ENCODE measurements around the gene C2CD4C. TPM values are rescaled to one million over a fixed set of nuclear protein-coding genes. Genes with fewer than 3 reads are reported as not detected.

C2CD4C gene
- polyA plus RNA-seq, 1 donor (not counting 4 experiments of a cell fraction or from before 2014, with no cell fraction given), result 1.6 TPM

DNA sequence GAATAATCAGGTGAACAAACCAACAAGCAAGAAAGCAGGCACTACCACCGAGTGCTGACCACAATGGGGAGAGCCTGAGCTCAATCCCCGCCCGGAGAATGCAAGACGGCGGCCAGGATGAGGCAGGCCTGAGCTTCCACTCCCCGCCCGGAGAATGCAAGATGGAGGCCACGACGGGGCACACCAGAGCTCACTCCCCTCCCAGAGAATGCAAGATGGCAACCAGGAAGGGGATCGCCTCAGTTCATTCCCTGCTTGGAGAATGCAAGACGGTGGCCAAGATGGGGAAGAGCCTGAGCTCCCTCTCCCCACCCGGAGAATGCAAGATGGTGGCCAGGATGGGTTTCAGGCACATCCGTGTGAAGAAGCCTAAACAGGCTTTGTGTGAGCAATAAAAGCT lies 39.7 kb downstream of the C2CD4C start:
- TF ChIP-seq EZH2 (IDR thresholded peaks at IDR 0.05; ENCODE audit: low read length), result no peak
- TF ChIP-seq, protein P1, sequence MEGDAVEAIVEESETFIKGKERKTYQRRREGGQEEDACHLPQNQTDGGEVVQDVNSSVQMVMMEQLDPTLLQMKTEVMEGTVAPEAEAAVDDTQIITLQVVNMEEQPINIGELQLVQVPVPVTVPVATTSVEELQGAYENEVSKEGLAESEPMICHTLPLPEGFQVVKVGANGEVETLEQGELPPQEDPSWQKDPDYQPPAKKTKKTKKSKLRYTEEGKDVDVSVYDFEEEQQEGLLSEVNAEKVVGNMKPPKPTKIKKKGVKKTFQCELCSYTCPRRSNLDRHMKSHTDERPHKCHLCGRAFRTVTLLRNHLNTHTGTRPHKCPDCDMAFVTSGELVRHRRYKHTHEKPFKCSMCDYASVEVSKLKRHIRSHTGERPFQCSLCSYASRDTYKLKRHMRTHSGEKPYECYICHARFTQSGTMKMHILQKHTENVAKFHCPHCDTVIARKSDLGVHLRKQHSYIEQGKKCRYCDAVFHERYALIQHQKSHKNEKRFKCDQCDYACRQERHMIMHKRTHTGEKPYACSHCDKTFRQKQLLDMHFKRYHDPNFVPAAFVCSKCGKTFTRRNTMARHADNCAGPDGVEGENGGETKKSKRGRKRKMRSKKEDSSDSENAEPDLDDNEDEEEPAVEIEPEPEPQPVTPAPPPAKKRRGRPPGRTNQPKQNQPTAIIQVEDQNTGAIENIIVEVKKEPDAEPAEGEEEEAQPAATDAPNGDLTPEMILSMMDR (optimal IDR thresholded peaks at IDR 0.05 in 1 of 3, IDR thresholded peaks at IDR 0.05 in 1 of 3, conservative IDR thresholded peaks at IDR 0.05 in 1 of 3; ENCODE audit: extremely low read depth in 1 of 3, insufficient read depth in 2 of 3, low read length in 3 of 3), result no peak
- Histone ChIP-seq H3K9me1 (ENCODE audit: control insufficient read depth, extremely low read depth, insufficient read depth, low read length) (no peaks in the 10 kb centered on the region), H3K4me2 (ENCODE audit: control insufficient read depth, extremely low read depth, insufficient read depth, low read depth, low read length) (no peak overlapping the region), H3K4me3 (ENCODE audit: control insufficient read depth in 2 of 3, extremely low read depth in 1 of 3, insufficient read depth in 2 of 3, low read depth in 1 of 3, low read length in 3 of 3) (no peak overlapping the region), H2AFZ (ENCODE audit: control insufficient read depth, low read length) (no peak overlapping the region), H3K36me3 (ENCODE audit: control insufficient read depth in 2 of 2, extremely low read depth in 1 of 2, insufficient read depth in 2 of 2, low read length in 2 of 2) (no peaks in the 10 kb centered on the region), H3K9ac (ENCODE audit: control insufficient read depth, extremely low read depth, insufficient read depth, low read length) (no peak overlapping the region), H3K9me3 (ENCODE audit: control insufficient read depth, low read depth, low read length) (no peaks in the 10 kb centered on the region), H3K4me1 (ENCODE audit: control insufficient read depth, extremely low read depth, insufficient read depth, low read length) (peaks cover 7% of the 10 kb centered on the region), H3K79me2 (ENCODE audit: control insufficient read depth, insufficient read depth, low read length) (no peaks in the 10 kb centered on the region), H3K27me3 (ENCODE audit: control insufficient read depth, extremely low read depth, insufficient read depth, low read length) (peaks cover 15% of the 10 kb centered on the region), H4K20me1 (ENCODE audit: control insufficient read depth, extremely low read depth, insufficient read depth, low read length) (no peaks in the 10 kb centered on the region), H3K27ac (ENCODE audit: control insufficient read depth, insufficient read depth, low read length) (no peak overlapping the region)
- FAIRE-seq (no peak), DNase-seq (ENCODE audit: low read depth, low spot score) (no peak)
- dilution Hi-C loops (cut with MboI; ENCODE audit: extremely low pct_ligation_motif_present, low sequenced_read_pairs), result no loop called here

- H3K27ac ChIP-seq (ENCODE audit: control insufficient read depth, insufficient read depth, low read length), result no peak overlapping the region
- dilution Hi-C loops (cut with MboI; ENCODE audit: extremely low pct_ligation_motif_present, low sequenced_read_pairs), result no loop called here
- no peaks in the 10 kb centered on the region for H4K20me1 ChIP-seq (ENCODE audit: control insufficient read depth, extremely low read depth, insufficient read depth, low read length)
- H3K36me3 ChIP-seq (ENCODE audit: control insufficient read depth in 2 of 2, extremely low read depth in 1 of 2, insufficient read depth in 2 of 2, low read length in 2 of 2), result no peaks in the 10 kb centered on the region
- no peak overlapping the region for H3K4me3 ChIP-seq (ENCODE audit: control insufficient read depth in 2 of 3, extremely low read depth in 1 of 3, insufficient read depth in 2 of 3, low read depth in 1 of 3, low read length in 3 of 3)
- DNase-seq (ENCODE audit: low read depth, low spot score) (no peak), FAIRE-seq (no peak)
- TF ChIP-seq EZH2 (IDR thresholded peaks at IDR 0.05; ENCODE audit: low read length), result no peak
- TF ChIP-seq, protein P1 (optimal IDR thresholded peaks at IDR 0.05 in 1 of 3, IDR thresholded peaks at IDR 0.05 in 1 of 3, conservative IDR thresholded peaks at IDR 0.05 in 1 of 3; ENCODE audit: extremely low read depth in 1 of 3, insufficient read depth in 2 of 3, low read length in 3 of 3), result no peak
- no peaks in the 10 kb centered on the region for H3K9me3 ChIP-seq (ENCODE audit: control insufficient read depth, low read depth, low read length)
- no peak overlapping the region for H3K4me2 ChIP-seq (ENCODE audit: control insufficient read depth, extremely low read depth, insufficient read depth, low read depth, low read length)
- peaks cover under 1% of the 10 kb centered on the region for H3K4me1 ChIP-seq (ENCODE audit: control insufficient read depth, extremely low read depth, insufficient read depth, low read length)
- no peaks in the 10 kb centered on the region for H3K79me2 ChIP-seq (ENCODE audit: control insufficient read depth, insufficient read depth, low read length)
- no peak overlapping the region for H2AFZ ChIP-seq (ENCODE audit: control insufficient read depth, low read length)
- peaks cover 9% of the 10 kb centered on the region for H3K27me3 ChIP-seq (ENCODE audit: control insufficient read depth, extremely low read depth, insufficient read depth, low read length)
- no peaks in the 10 kb centered on the region for H3K9me1 ChIP-seq (ENCODE audit: control insufficient read depth, extremely low read depth, insufficient read depth, low read length)
- no peak overlapping the region for H3K9ac ChIP-seq (ENCODE audit: control insufficient read depth, extremely low read depth, insufficient read depth, low read length)
Observed at GRCh38 chr19:368630-369024, 40.3 kb downstream of the C2CD4C start.

Measured in keratinocyte (primary cell).